HCT116 (cell line): Measurements from ENCODE around the gene USP24. TPM values are rescaled to one million over a fixed set of nuclear protein-coding genes. Genes with fewer than 3 reads are reported as not detected.

Source experiments
- ATAC-seq: fragments of 200-7000 bp; cut with Tn5 transposase; 2 replicates; pipeline ENCODE4 v1.9.1; 2020; ENCODE audit warnings: mild to moderate bottlenecking, moderate library complexity
- BruUV-seq: library from RNA; stranded (reverse); fragments of 400-500 nt; replicated peaks from 2 replicates; lab custom pipeline; 2021; lab: Mats Ljungman, UMichigan
- CTCF ChIA-PET: fragments of 300-600 bp; sonication (Branson Sonifier 250); formaldehyde crosslinking; loops from one replicate; lab custom pipeline; 2021; ENCODE audit warnings: antibody characterized with exemption; lab: Charles Lee
- POLR2A ChIA-PET: fragments of 300-600, 350-600 bp; sonication (Branson Sonifier 250); formaldehyde crosslinking; loops from one replicate; lab custom pipeline; 2021; ENCODE audit warnings: antibody characterized with exemption; lab: Charles Lee
- RAD21 ChIA-PET, 2 experiments: fragments of 300-600 bp; sonication (Branson Sonifier 250); formaldehyde crosslinking; loops; one replicate each; lab custom pipeline; 2023; ENCODE audit warnings: low total read pairs in 2 of 2; ENCODE audit not compliant: uncharacterized antibody in 2 of 2, unreplicated experiment in 2 of 2, low non-redundant PET in 1 of 2; lab: Charles Lee
- DNase-seq: peaks from one replicate; pipeline ENCODE4 v3.0.0-alpha.2; 2010; ENCODE audit warnings: low read depth, low spot score
- H2AFZ ChIP-seq: fragments of 200-600 bp; shearing (Covaris generic), sonication (generic); 2 replicates; pipeline ENCODE4 v1.6.1; 2017; ENCODE audit warnings: low read depth, mixed run types, mixed read lengths, antibody characterized with exemption, low read length; ENCODE audit not compliant: poor library complexity, severe bottlenecking
- H3K27ac ChIP-seq: 2 replicates; pipeline ENCODE4 v1.5.1; 2012; ENCODE audit warnings: low read depth, low read length
- H3K27me3 ChIP-seq: fragments of 200-600 bp; sonication (generic); 2 replicates; pipeline ENCODE4 v1.6.1; 2016; ENCODE audit warnings: mixed run types, low read length, mixed read lengths; ENCODE audit not compliant: insufficient read depth
- H3K36me3 ChIP-seq, 2 experiments: fragments of 200-500 bp in 1 of 2; fragments of 200-600 bp in 1 of 2; sonication (Bioruptor generic) in 1 of 2; sonication (generic) in 1 of 2; 2 replicates each; pipeline versions ENCODE4 v1.5.1 to v1.6.1; 2014 to 2016; ENCODE audit warnings: low read length in 2 of 2, inconsistent platforms in 1 of 2, mixed read lengths in 1 of 2, mixed run types in 1 of 2; ENCODE audit not compliant: insufficient read depth in 2 of 2, control insufficient read depth in 1 of 2
- H3K4me1 ChIP-seq, 2 experiments: fragments of 200-600 bp in 1 of 2; sonication (generic) in 1 of 2; 2 replicates each; pipeline versions ENCODE4 v1.5.1 to v1.6.1; 2012 to 2017; ENCODE audit warnings: low read length in 2 of 2, inconsistent platforms in 1 of 2, mild to moderate bottlenecking in 1 of 2, mixed read lengths in 1 of 2, mixed run types in 1 of 2, moderate library complexity in 1 of 2; ENCODE audit not compliant: insufficient read depth in 2 of 2, control insufficient read depth in 1 of 2
- H3K4me2 ChIP-seq: fragments of 200-600 bp; sonication (generic); 2 replicates; pipeline ENCODE4 v1.6.1; 2017; ENCODE audit warnings: mixed run types, low read length, mixed read lengths
- H3K4me3 ChIP-seq, 2 experiments: fragments of 200-600 bp in 1 of 2; sonication (generic) in 1 of 2; replicated peaks in 1 of 2; 2 replicates each; pipeline ENCODE4 v1.5.1; 2011 to 2016; ENCODE audit warnings: low read length in 2 of 2, control low read depth in 1 of 2, low read depth in 1 of 2, mild to moderate bottlenecking in 1 of 2, mixed read lengths in 1 of 2, mixed run types in 1 of 2
- H3K79me2 ChIP-seq: fragments of 200-600 bp; sonication (generic); 2 replicates; pipeline ENCODE4 v1.6.1; 2017; ENCODE audit warnings: mild to moderate bottlenecking, mixed run types, low read length, moderate library complexity, mixed read lengths; ENCODE audit not compliant: insufficient read depth
- H3K9ac ChIP-seq: fragments of 200-600 bp; sonication (generic); 2 replicates; pipeline ENCODE4 v1.6.1; 2016; ENCODE audit warnings: low read length, mixed read lengths
- H3K9me2 ChIP-seq: fragments of 200-600 bp; sonication (generic), shearing (Covaris generic); 2 replicates; pipeline ENCODE4 v1.6.1; 2017; ENCODE audit warnings: mixed run types, mild to moderate bottlenecking, moderate library complexity; ENCODE audit not compliant: insufficient read depth
- H3K9me3 ChIP-seq, 2 experiments: fragments of 200-500 bp in 1 of 2; fragments of 200-600 bp in 1 of 2; sonication (Bioruptor generic) in 1 of 2; sonication (generic) in 1 of 2; 2 replicates each; pipeline ENCODE4 v1.6.1; 2014 to 2017; ENCODE audit warnings: low read length in 2 of 2, mixed read lengths in 2 of 2, inconsistent platforms in 1 of 2, low read depth in 1 of 2, mild to moderate bottlenecking in 1 of 2, mixed run types in 1 of 2, moderate library complexity in 1 of 2; ENCODE audit not compliant: control insufficient read depth in 1 of 2, insufficient read depth in 1 of 2
- H4K20me1 ChIP-seq: fragments of 200-600 bp; sonication (generic), shearing (Covaris generic); 2 replicates; pipeline ENCODE4 v1.6.1; 2017; ENCODE audit warnings: mixed run types, mild to moderate bottlenecking, moderate library complexity; ENCODE audit not compliant: insufficient read depth
- CBX3 ChIP-seq: IDR thresholded peaks from 2 replicates; pipeline ENCODE4 v1.6.1; 2012; ENCODE audit warnings: low read depth
- EGR1 ChIP-seq: IDR thresholded peaks from 2 replicates; pipeline ENCODE4 v1.6.1; 2012; ENCODE audit warnings: low read depth
- EZH2phosphoT487 ChIP-seq: fragments of 200-600 bp; IDR thresholded peaks from 2 replicates; pipeline ENCODE4 v1.6.1; 2018; ENCODE audit warnings: antibody characterized with exemption, borderline replicate concordance
- JUND ChIP-seq: IDR thresholded peaks from 2 replicates; pipeline ENCODE4 v1.6.1; 2012
- POLR2A ChIP-seq: IDR thresholded peaks from 2 replicates; pipeline ENCODE4 v1.7.0; 2011; ENCODE audit warnings: borderline replicate concordance; ENCODE audit not compliant: insufficient read depth, insufficient read length; ENCODE audit errors: extremely low read depth
- RAD21 ChIP-seq: IDR thresholded peaks from 2 replicates; pipeline ENCODE4 v1.6.1; 2012; ENCODE audit warnings: low read depth, mild to moderate bottlenecking
- SP1 ChIP-seq: IDR thresholded peaks from 2 replicates; pipeline ENCODE4 v1.6.1; 2012; ENCODE audit warnings: low read depth
- SRF ChIP-seq: IDR thresholded peaks from 2 replicates; pipeline ENCODE4 v1.6.1; 2012; ENCODE audit warnings: low read depth
- TCF7L2 ChIP-seq: IDR thresholded peaks from 2 replicates; pipeline ENCODE4 v1.7.0; 2011; ENCODE audit warnings: borderline replicate concordance, inconsistent platforms; ENCODE audit not compliant: insufficient read depth, insufficient read length; ENCODE audit errors: extremely low read depth
- ZFX ChIP-seq: fragments of 450-650 bp; IDR thresholded peaks from 2 replicates; pipeline ENCODE4 v1.6.1; 2017
- intact Hi-C: fragments of 100-400 bp; cut with micrococcal nuclease; formaldehyde crosslinking; loops from 2 replicates; pipeline ENCODE4 v1.10.0; 2022
- total RNA-seq: library from RNA; stranded (reverse); gene quantifications from one replicate; pipeline ENCODE4 v1.2.1, GENCODE V29; 2021; ENCODE audit not compliant: unreplicated experiment
- TF ChIP-seq, protein P1 (sequence below): IDR thresholded peaks from 2 replicates; pipeline ENCODE4 v1.6.1; 2011; ENCODE audit warnings: mild to moderate bottlenecking, low read length, moderate library complexity; ENCODE audit not compliant: insufficient replicate concordance; ENCODE audit errors: extremely low read depth
- TF ChIP-seq, protein P2 (sequence below): IDR thresholded peaks from 2 replicates; pipeline ENCODE4 v1.6.1; 2012; ENCODE audit warnings: low read depth
- TF ChIP-seq, protein P3 (sequence below): IDR thresholded peaks from 2 replicates; pipeline ENCODE4 v1.6.1; 2012
- TF ChIP-seq, protein P4 (sequence below): IDR thresholded peaks from 2 replicates; pipeline ENCODE4 v1.6.1; 2012
- TF ChIP-seq, protein P5 (sequence below), 3 experiments: fragments of 200-600 bp in 1 of 3; sonication (generic) in 1 of 3; IDR thresholded peaks in 2 of 3; conservative IDR thresholded peaks in 1 of 3; 2 replicates each; pipeline ENCODE4 v1.5.1; 2012 to 2017; ENCODE audit warnings: low read depth in 2 of 3, low read length in 2 of 3, antibody characterized with exemption in 1 of 3, borderline replicate concordance in 1 of 3, control low read depth in 1 of 3, mild to moderate bottlenecking in 1 of 3, mixed read lengths in 1 of 3, mixed run types in 1 of 3, moderate library complexity in 1 of 3; ENCODE audit not compliant: insufficient read depth in 1 of 3

USP24 gene
- total RNA-seq, 1 experiment from 2014 or later = 34.2 TPM

DNA sequence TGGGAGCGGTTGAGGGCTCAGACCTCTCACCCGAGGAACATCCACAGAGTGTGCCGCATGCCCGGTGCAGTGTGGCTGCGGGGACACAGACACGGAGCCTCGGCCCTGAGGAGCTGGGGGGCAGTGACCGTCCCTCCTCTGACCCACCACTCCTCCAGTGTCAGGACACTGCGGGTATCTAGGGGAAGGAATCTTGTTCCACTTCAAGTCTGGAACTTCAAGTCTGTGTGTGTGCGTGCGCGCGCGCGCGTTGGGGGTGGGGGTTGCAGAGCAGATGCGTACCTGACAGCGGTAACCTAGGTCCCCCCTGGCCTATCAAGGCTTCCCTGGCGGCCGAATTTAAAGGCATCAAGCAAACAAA lies 158.6 kb downstream of the USP24 start:
- Histone ChIP-seq H2AFZ (no peak overlapping the region), H4K20me1 (no peaks in the 10 kb centered on the region), H3K4me1 (no peaks in the 10 kb centered on the region), H3K4me2 (no peak overlapping the region), H3K36me3 (peaks cover 0 to 13% of the 10 kb centered on the region in 2 experiments; a peak in 2 of 4 replicates), H3K79me2 (no peaks in the 10 kb centered on the region), H3K9ac (no peak overlapping the region), H3K27me3 (no peaks in the 10 kb centered on the region), H3K9me2 (no peaks in the 10 kb centered on the region), H3K27ac (no peak overlapping the region), H3K9me3 (no peaks in the 10 kb centered on the region), H3K4me3 (no peak overlapping the region)
- CTCF ChIA-PET = no interaction called here
- TF ChIP-seq ZFX (no peak), JUND (no peak), TCF7L2 (no peak), CBX3 (no peak), SRF (no peak), RAD21 (no peak), EGR1 (no peak), SP1 (no peak), POLR2A (no peak), EZH2phosphoT487 (no peak)
- TF ChIP-seq, protein P1, sequence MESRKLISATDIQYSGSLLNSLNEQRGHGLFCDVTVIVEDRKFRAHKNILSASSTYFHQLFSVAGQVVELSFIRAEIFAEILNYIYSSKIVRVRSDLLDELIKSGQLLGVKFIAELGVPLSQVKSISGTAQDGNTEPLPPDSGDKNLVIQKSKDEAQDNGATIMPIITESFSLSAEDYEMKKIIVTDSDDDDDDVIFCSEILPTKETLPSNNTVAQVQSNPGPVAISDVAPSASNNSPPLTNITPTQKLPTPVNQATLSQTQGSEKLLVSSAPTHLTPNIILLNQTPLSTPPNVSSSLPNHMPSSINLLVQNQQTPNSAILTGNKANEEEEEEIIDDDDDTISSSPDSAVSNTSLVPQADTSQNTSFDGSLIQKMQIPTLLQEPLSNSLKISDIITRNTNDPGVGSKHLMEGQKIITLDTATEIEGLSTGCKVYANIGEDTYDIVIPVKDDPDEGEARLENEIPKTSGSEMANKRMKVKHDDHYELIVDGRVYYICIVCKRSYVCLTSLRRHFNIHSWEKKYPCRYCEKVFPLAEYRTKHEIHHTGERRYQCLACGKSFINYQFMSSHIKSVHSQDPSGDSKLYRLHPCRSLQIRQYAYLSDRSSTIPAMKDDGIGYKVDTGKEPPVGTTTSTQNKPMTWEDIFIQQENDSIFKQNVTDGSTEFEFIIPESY = no peak
- TF ChIP-seq, protein P2, sequence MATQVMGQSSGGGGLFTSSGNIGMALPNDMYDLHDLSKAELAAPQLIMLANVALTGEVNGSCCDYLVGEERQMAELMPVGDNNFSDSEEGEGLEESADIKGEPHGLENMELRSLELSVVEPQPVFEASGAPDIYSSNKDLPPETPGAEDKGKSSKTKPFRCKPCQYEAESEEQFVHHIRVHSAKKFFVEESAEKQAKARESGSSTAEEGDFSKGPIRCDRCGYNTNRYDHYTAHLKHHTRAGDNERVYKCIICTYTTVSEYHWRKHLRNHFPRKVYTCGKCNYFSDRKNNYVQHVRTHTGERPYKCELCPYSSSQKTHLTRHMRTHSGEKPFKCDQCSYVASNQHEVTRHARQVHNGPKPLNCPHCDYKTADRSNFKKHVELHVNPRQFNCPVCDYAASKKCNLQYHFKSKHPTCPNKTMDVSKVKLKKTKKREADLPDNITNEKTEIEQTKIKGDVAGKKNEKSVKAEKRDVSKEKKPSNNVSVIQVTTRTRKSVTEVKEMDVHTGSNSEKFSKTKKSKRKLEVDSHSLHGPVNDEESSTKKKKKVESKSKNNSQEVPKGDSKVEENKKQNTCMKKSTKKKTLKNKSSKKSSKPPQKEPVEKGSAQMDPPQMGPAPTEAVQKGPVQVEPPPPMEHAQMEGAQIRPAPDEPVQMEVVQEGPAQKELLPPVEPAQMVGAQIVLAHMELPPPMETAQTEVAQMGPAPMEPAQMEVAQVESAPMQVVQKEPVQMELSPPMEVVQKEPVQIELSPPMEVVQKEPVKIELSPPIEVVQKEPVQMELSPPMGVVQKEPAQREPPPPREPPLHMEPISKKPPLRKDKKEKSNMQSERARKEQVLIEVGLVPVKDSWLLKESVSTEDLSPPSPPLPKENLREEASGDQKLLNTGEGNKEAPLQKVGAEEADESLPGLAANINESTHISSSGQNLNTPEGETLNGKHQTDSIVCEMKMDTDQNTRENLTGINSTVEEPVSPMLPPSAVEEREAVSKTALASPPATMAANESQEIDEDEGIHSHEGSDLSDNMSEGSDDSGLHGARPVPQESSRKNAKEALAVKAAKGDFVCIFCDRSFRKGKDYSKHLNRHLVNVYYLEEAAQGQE = no peak
- TF ChIP-seq, protein P3, sequence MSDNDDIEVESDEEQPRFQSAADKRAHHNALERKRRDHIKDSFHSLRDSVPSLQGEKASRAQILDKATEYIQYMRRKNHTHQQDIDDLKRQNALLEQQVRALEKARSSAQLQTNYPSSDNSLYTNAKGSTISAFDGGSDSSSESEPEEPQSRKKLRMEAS = no peak
- TF ChIP-seq, protein P4, sequence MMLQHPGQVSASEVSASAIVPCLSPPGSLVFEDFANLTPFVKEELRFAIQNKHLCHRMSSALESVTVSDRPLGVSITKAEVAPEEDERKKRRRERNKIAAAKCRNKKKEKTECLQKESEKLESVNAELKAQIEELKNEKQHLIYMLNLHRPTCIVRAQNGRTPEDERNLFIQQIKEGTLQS = no peak
- TF ChIP-seq, protein P5, sequence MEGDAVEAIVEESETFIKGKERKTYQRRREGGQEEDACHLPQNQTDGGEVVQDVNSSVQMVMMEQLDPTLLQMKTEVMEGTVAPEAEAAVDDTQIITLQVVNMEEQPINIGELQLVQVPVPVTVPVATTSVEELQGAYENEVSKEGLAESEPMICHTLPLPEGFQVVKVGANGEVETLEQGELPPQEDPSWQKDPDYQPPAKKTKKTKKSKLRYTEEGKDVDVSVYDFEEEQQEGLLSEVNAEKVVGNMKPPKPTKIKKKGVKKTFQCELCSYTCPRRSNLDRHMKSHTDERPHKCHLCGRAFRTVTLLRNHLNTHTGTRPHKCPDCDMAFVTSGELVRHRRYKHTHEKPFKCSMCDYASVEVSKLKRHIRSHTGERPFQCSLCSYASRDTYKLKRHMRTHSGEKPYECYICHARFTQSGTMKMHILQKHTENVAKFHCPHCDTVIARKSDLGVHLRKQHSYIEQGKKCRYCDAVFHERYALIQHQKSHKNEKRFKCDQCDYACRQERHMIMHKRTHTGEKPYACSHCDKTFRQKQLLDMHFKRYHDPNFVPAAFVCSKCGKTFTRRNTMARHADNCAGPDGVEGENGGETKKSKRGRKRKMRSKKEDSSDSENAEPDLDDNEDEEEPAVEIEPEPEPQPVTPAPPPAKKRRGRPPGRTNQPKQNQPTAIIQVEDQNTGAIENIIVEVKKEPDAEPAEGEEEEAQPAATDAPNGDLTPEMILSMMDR (IDR thresholded peaks at IDR 0.05 in 2 of 3, conservative IDR thresholded peaks at IDR 0.05 in 1 of 3; ENCODE audit: borderline replicate concordance in 1 of 3, insufficient read depth in 1 of 3, low read depth in 2 of 3, low read length in 2 of 3) = no peak
- DNase-seq = no peak
- no TSS peak for BruUV-seq
- intact Hi-C loops = no loop called here
- ATAC-seq = no peak
- RAD21 ChIA-PET = no interaction called here
- POLR2A ChIA-PET = no interaction called here
